Muscle layer of colon (tissue), 2 donors: ENCODE measurements around the gene SCFD2.
"Not testable (repeated sequence)": the region's sequence is repeated elsewhere in the genome, so short reads cannot be mapped to it uniquely, and the experiment has no call there.

ENCODE experiments used
- H3K27ac ChIP-seq: one replicate; pipeline ENCODE4 v1.7.0; 2013; ENCODE audit warnings: low read depth, mild to moderate bottlenecking, low read length, moderate library complexity
- H3K27me3 ChIP-seq, 2 donors: one replicate each; pipeline ENCODE4 v1.7.0; 2013; ENCODE audit warnings: low read length in 2 of 2, mild to moderate bottlenecking in 2 of 2; ENCODE audit not compliant: insufficient read depth in 2 of 2, control insufficient read depth in 1 of 2
- H3K36me3 ChIP-seq: one replicate; pipeline ENCODE4 v1.7.0; 2013; ENCODE audit warnings: mild to moderate bottlenecking, low read length; ENCODE audit not compliant: insufficient read depth
- H3K4me1 ChIP-seq: one replicate; pipeline ENCODE4 v1.7.0; 2013; ENCODE audit warnings: mild to moderate bottlenecking, low read length; ENCODE audit not compliant: insufficient read depth
- H3K4me3 ChIP-seq, 2 donors: one replicate each; pipeline ENCODE4 v1.7.0; 2013; ENCODE audit warnings: low read length in 2 of 2, low read depth in 1 of 2, mild to moderate bottlenecking in 1 of 2, moderate library complexity in 1 of 2
- H3K9ac ChIP-seq: one replicate; pipeline ENCODE4 v1.7.0; 2013; ENCODE audit warnings: low read length
- H3K9me3 ChIP-seq: one replicate; pipeline ENCODE4 v1.7.0; 2013; ENCODE audit warnings: mild to moderate bottlenecking, low read length
- donor health status: abdominal sarcoma.
- donor health status: Adenocarcinoma of cecum.

The SCFD2 gene

DNA sequence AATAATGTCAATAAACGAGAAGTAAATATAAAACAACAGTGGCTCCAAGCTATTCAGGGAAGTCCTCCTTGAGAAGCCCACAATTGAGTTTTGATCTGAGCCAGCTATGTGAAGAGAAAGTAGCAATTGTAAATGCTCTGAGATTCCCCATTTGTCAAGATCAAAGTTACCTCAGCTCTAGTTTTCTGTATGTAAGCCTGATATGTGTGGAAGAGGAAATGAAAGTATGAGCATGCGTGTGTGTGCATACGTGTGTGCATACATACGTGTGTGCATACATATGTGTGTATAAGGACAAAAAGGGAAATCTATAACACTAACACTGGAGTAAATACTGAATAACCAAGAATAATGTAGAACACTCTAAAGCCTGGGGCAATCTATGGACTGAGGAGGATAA, 130.3 kb downstream of the SCFD2 start:
- no peaks in the 10 kb centered on the region for H3K36me3 ChIP-seq
- H3K27me3 ChIP-seq, result no peaks in the 10 kb centered on the region
- no peaks in the 10 kb centered on the region for H3K9me3 ChIP-seq

GRCh38 chr4:53234669-53235068, 131.2 kb downstream of the SCFD2 start:
- no peaks in the 10 kb centered on the region for H3K4me1 ChIP-seq
- no peaks in the 10 kb centered on the region for H3K9me3 ChIP-seq
- no peaks in the 10 kb centered on the region for H3K27me3 ChIP-seq
- no peak overlapping the region for H3K4me3 ChIP-seq
- no peaks in the 10 kb centered on the region for H3K36me3 ChIP-seq
- H3K9ac ChIP-seq, result no peak overlapping the region
- H3K27ac ChIP-seq, result no peak overlapping the region

More for the DNA sequence above, 130.3 kb downstream of the SCFD2 start:
- no peaks in the 10 kb centered on the region for H3K4me1 ChIP-seq
- H3K27ac ChIP-seq, result no peak overlapping the region
- H3K4me3 ChIP-seq, result no peak overlapping the region
- no peak overlapping the region for H3K9ac ChIP-seq

DNA sequence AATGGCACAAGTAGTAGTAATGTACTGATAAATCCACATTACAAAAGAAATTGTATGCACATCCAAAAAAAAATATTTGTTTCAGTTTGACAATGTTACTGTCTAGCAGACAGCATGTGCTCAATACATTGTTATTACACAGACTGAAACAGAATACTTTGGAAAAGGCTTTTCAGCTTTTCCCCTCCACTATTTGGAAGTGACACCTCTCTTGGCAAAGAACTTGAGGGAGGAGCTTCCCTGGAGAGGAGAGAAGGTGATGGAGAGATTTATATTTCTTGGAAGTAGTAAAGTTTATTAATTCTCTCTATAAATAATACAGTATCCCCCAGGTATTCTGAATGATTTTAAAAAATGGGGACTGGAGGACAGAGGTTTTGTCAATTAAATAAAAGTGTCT, 131.8 kb downstream of the SCFD2 start:
- no peaks in the 10 kb centered on the region for H3K27me3 ChIP-seq
- no peak overlapping the region for H3K27ac ChIP-seq
- no peaks in the 10 kb centered on the region for H3K4me1 ChIP-seq
- no peak overlapping the region for H3K9ac ChIP-seq
- no peaks in the 10 kb centered on the region for H3K9me3 ChIP-seq
- no peaks in the 10 kb centered on the region for H3K36me3 ChIP-seq
- no peak overlapping the region for H3K4me3 ChIP-seq

- no peaks in the 10 kb centered on the region for H3K36me3 ChIP-seq
- H3K27me3 ChIP-seq, result no peaks in the 10 kb centered on the region
- no peak overlapping the region for H3K9ac ChIP-seq
- no peak overlapping the region for H3K4me3 ChIP-seq
- no peak overlapping the region for H3K27ac ChIP-seq
- no peaks in the 10 kb centered on the region for H3K4me1 ChIP-seq
- H3K9me3 ChIP-seq, result no peaks in the 10 kb centered on the region
Observed at GRCh38 chr4:53233114-53233795, 132.6 kb downstream of the SCFD2 start.

GRCh38 chr4:53232371-53232770, 133.5 kb downstream of the SCFD2 start:
- H3K4me1 ChIP-seq, result no peaks in the 10 kb centered on the region
- no peaks in the 10 kb centered on the region for H3K36me3 ChIP-seq
- H3K27ac ChIP-seq, result no peak overlapping the region
- no peak overlapping the region for H3K9ac ChIP-seq
- H3K4me3 ChIP-seq, result no peak overlapping the region
- H3K9me3 ChIP-seq, result no peaks in the 10 kb centered on the region
- no peaks in the 10 kb centered on the region for H3K27me3 ChIP-seq

GRCh38 chr4:53228036-53228435, 137.8 kb downstream of the SCFD2 start:
- H3K27ac ChIP-seq, result no peak overlapping the region
- no peak overlapping the region for H3K9ac ChIP-seq
- H3K4me3 ChIP-seq, result no peak overlapping the region
- H3K27me3 ChIP-seq, result no peaks in the 10 kb centered on the region
- no peaks in the 10 kb centered on the region for H3K36me3 ChIP-seq
- no peaks in the 10 kb centered on the region for H3K9me3 ChIP-seq
- no peaks in the 10 kb centered on the region for H3K4me1 ChIP-seq

- no peak overlapping the region for H3K27ac ChIP-seq
- no peak overlapping the region for H3K9ac ChIP-seq
- no peaks in the 10 kb centered on the region for H3K9me3 ChIP-seq
- no peak overlapping the region for H3K4me3 ChIP-seq
- no peaks in the 10 kb centered on the region for H3K4me1 ChIP-seq
- H3K27me3 ChIP-seq, result no peaks in the 10 kb centered on the region
- H3K36me3 ChIP-seq, result no peaks in the 10 kb centered on the region
Observed at GRCh38 chr4:53227451-53227850, 138.4 kb downstream of the SCFD2 start.

GRCh38 chr4:53221832-53222480, 143.9 kb downstream of the SCFD2 start:
- no peak overlapping the region for H3K4me3 ChIP-seq

DNA sequence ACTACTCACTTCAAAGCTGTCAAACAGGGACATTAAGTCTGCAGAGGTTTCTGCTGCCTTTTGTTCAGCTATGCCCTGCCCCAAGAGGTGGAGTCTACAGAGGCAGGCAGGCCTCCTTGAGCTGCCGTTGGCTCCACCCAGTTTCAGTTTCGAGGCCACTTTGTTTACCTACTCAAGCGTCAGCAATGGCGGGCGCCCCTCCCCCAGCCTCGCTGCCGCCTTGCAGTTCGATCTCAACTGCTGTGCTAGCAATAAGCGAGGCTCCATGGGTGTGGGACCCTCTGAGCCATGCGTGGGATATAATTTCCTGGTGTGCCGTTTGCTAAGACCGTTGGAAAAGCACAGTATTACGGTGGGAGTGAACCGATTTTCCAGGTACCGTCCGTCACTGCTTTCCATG, 146.7 kb downstream of the SCFD2 start:
- not testable (repeated sequence) for H3K27me3 ChIP-seq, H3K4me1 ChIP-seq, H3K9me3 ChIP-seq, H3K4me3 ChIP-seq, H3K27ac ChIP-seq, H3K9ac ChIP-seq, H3K36me3 ChIP-seq

More at GRCh38 chr4:53221832-53222480, 143.9 kb downstream of the SCFD2 start:
- H3K27ac ChIP-seq, result no peak overlapping the region
- no peaks in the 10 kb centered on the region for H3K4me1 ChIP-seq
- H3K9me3 ChIP-seq, result no peaks in the 10 kb centered on the region
- no peaks in the 10 kb centered on the region for H3K36me3 ChIP-seq
- no peak overlapping the region for H3K9ac ChIP-seq
- H3K27me3 ChIP-seq, result no peaks in the 10 kb centered on the region

DNA sequence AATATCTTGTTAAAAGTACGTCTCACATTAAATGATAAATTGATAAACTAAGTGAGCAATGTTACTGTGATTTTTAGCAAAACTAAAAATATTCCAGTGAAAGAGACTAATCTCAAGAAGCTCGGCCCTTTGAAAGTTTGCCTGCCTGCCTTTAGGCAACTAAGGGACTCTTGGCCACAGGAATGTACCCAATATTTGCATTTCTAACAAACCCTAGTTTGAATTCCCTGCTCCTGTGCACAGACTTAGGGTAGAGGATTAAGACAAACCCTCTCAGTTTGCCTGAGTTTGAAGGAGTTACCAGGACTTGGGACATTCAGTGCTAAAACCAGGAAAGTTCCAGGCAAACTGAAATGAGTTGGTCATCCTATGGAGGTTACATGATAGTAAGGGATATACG, 157.1 kb downstream of the SCFD2 start:
- H3K4me3 ChIP-seq, result no peak overlapping the region
- no peaks in the 10 kb centered on the region for H3K36me3 ChIP-seq
- H3K27me3 ChIP-seq, result no peaks in the 10 kb centered on the region
- H3K27ac ChIP-seq, result no peak overlapping the region
- no peaks in the 10 kb centered on the region for H3K4me1 ChIP-seq
- no peak overlapping the region for H3K9ac ChIP-seq
- H3K9me3 ChIP-seq, result no peaks in the 10 kb centered on the region

DNA sequence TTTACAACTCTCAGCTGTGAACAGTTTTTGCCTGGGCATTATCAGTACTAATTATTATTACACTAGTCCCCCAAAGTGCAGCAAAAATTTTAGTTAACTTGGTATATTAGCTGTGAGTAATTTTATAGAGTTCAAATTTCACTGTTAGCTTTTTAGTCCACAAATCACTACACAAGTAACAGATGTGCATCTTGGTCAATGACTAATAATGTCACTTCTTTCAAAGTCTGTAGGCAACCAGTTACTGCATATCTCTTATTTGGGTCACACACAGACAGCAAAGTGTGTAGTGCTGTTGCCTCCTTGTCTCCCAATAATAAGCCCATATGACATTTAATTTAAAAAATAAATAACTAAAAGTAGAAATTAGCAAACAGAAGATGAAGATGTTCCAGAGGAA, 159.9 kb downstream of the SCFD2 start:
- Histone ChIP-seq H3K27ac (no peak overlapping the region), H3K36me3 (no peaks in the 10 kb centered on the region), H3K4me1 (no peaks in the 10 kb centered on the region), H3K4me3 (no peak overlapping the region), H3K9me3 (no peaks in the 10 kb centered on the region), H3K9ac (no peak overlapping the region), H3K27me3 (no peaks in the 10 kb centered on the region)

- no peak overlapping the region for H3K27ac ChIP-seq
- no peaks in the 10 kb centered on the region for H3K4me1 ChIP-seq
- H3K4me3 ChIP-seq, result no peak overlapping the region
- H3K27me3 ChIP-seq, result no peaks in the 10 kb centered on the region
- no peak overlapping the region for H3K9ac ChIP-seq
- no peaks in the 10 kb centered on the region for H3K9me3 ChIP-seq
- no peaks in the 10 kb centered on the region for H3K36me3 ChIP-seq
Observed at GRCh38 chr4:53199356-53199755, 166.5 kb downstream of the SCFD2 start.
